ENCODE data around the gene RALA.
"Not testable (repeated sequence)": the region's sequence is repeated elsewhere in the genome, so short reads cannot be mapped to it uniquely, and the experiment has no call there.

Gene RALA

GRCh38 chr7:39645482-39646407 lies 22.4 kb downstream of the RALA start:
- TF ChIP-seq GATA1 (IDR thresholded peaks at IDR 0.05; ENCODE audit: low read depth, low read length) (no peak), POLR2A (IDR thresholded peaks at IDR 0.05; ENCODE audit: low read length) (no peak)
- no peak for DNase-seq

DNA sequence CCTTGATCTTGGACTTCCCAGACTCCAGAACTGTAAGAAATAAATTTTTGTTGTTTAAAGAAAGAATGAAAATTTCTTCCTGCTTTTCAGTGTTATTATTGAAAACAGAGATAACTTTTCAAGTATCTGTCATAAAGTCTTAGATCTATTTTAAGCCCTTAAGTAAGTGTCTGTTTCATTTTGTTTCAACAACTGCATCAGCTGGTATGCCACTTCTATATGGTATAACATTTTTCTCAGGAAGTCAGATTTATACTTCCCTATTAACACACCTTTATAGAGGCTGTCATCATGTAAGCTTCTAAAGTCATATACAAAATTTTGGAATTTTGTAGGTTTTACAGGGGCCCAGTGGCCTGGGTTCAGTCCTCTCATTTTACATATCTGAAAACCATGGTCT lies 24.4 kb downstream of the RALA start:
- no peak for TF ChIP-seq GATA1 (IDR thresholded peaks at IDR 0.05; ENCODE audit: low read depth, low read length)
- DNase-seq: no peak

DNA sequence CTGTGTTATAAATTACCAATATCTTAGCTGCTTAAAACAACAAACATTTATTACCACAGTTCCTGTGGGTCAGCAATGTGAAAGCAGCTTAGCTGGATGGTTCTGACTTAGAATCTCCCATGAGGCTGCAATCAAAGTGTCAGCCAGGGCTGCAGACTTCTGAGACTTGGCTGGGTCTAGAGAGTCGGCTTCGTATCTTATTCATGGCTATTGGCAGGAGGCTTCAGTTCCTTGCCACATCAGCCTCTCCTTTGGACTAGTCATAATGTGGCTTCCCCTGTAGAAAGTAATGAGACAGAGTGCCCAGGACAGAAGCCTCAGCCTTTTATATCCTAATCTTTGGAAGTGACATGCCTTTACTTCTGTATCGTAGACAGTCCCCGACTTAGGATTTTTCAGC lies 27.3 kb downstream of the RALA start:
- no peak for TF ChIP-seq GATA1 (IDR thresholded peaks at IDR 0.05; ENCODE audit: low read depth, low read length)
- TF ChIP-seq POLR2A (IDR thresholded peaks at IDR 0.05; ENCODE audit: low read length): no peak
- no peak for DNase-seq

GRCh38 chr7:39651265-39651664 lies 27.9 kb downstream of the RALA start:
- no peak for DNase-seq
- TF ChIP-seq GATA1 (IDR thresholded peaks at IDR 0.05; ENCODE audit: low read depth, low read length) (no peak), POLR2A (IDR thresholded peaks at IDR 0.05; ENCODE audit: low read length) (no peak)

DNA sequence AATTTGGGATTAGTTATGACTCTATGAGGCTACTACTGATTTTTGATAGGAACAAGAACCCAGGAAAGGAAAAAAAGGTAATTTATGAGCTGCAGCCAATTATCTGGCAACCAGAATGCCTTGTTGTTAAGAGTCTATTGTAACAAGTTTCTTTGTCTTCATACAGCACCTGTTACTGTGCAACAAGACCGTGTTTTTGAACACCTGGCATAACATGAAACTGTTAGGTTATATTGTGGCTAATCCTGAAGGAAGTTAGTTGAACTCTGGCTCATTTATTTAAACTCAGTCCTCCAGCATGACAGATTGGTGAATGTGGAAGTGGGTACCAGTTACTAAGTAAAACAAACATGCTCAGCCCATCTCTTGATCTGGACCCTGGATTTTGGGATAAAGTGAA lies 33.0 kb downstream of the RALA start:
- no peak for DNase-seq
- no peak for TF ChIP-seq POLR2A (IDR thresholded peaks at IDR 0.05; ENCODE audit: low read length)

DNA sequence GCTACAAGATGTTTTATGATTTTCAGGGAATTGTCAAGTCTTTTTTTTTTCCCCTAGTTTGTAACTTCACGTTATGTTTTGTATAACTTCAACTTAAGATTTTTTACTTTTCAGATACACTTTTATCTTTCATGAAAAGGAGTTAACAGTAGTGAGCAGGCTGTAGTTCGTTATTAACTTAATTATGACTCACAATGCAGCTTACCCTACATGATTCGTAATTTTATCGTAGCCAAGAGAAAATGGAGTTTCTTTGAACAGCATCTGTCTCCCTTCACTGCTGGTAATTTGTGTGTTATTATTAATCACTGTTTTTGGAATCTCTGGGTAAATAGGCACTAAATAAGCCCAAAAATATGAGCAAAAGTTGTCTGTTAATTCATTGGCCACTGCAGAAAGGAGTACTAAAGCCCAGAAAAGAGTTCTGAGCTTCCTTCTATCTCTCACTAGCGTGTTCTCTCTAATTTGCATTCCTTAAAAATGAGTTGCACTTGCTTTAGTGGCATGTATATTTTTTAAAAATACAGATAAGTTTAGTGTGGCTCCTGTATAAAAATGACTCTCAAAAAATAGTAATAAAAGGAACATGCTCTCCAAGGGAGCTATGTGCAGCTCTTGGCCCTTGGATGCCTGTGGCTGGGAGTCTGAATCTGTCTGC lies 36.1 kb downstream of the RALA start:
- no peak for TF ChIP-seq GATA1 (IDR thresholded peaks at IDR 0.05; ENCODE audit: low read depth, low read length)
- no peak for TF ChIP-seq POLR2A (IDR thresholded peaks at IDR 0.05; ENCODE audit: low read length)
- DNase-seq: no peak

DNA sequence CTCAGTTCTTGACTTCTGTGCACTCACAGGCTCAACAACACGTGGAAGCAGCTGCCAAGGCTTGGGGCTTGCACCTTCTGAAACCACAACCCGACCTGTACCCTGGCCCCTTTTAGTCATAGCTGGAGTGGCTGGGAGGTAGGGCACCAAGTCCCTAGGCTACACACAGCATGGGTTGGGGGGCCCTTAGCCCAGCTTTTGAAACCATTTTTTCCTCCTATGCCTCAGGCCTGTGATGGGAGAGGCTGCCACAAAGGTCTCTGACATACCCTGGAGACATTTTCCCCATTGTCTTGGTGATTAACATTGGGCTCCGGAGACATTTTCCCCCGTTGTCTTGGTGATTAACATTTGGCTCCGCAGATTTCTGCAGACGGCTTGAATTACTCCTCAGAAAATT lies 38.6 kb downstream of the RALA start:
- TF ChIP-seq GATA1 (IDR thresholded peaks at IDR 0.05; ENCODE audit: low read depth, low read length) (no peak), POLR2A (IDR thresholded peaks at IDR 0.05; ENCODE audit: low read length) (no peak)
- DNase-seq: no peak

- no peak for DNase-seq
- TF ChIP-seq GATA1 (IDR thresholded peaks at IDR 0.05; ENCODE audit: low read depth, low read length) (no peak), POLR2A (IDR thresholded peaks at IDR 0.05; ENCODE audit: low read length) (no peak)
These were observed 39.9 kb downstream of the RALA start for GRCh38 chr7:39663263-39663662.

GRCh38 chr7:39664057-39664456 lies 40.7 kb downstream of the RALA start:
- TF ChIP-seq GATA1 (IDR thresholded peaks at IDR 0.05; ENCODE audit: low read depth, low read length) (no peak), POLR2A (IDR thresholded peaks at IDR 0.05; ENCODE audit: low read length) (no peak)
- DNase-seq: peak in 1 of 2 experiments; percentile 50

GRCh38 chr7:39664585-39664984 lies 41.2 kb downstream of the RALA start:
- TF ChIP-seq GATA1 (IDR thresholded peaks at IDR 0.05; ENCODE audit: low read depth, low read length): no peak
- TF ChIP-seq POLR2A (IDR thresholded peaks at IDR 0.05; ENCODE audit: low read length): no peak
- DNase-seq: no peak

DNA sequence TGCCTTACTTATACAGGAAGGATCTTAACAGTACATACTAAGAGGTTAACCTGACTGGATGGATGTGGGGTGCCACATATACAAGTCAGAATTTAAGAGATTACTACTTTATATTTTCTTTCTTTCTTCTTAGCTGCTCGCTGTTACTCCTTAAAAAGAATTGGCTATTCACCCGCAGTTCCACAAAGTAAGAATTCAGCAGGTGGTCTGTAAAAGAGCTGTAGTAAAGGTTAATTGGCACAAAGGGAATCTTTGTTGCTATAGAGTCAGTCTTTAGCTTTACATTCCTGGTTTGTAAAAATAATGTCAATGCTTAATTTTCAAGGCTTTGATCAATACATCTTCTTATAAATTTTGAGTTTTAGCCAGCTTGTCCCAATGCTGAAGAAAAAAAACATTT lies 43.2 kb downstream of the RALA start:
- DNase-seq: no peak
- TF ChIP-seq GATA1 (IDR thresholded peaks at IDR 0.05; ENCODE audit: low read depth, low read length) (no peak), POLR2A (IDR thresholded peaks at IDR 0.05; ENCODE audit: low read length) (no peak)

- no peak for TF ChIP-seq GATA1 (IDR thresholded peaks at IDR 0.05; ENCODE audit: low read depth, low read length)
- no peak for TF ChIP-seq POLR2A (IDR thresholded peaks at IDR 0.05; ENCODE audit: low read length)
- peak in 1 of 2 experiments; percentile 6 for DNase-seq
These were observed 44.1 kb downstream of the RALA start for GRCh38 chr7:39667341-39667923.

DNA sequence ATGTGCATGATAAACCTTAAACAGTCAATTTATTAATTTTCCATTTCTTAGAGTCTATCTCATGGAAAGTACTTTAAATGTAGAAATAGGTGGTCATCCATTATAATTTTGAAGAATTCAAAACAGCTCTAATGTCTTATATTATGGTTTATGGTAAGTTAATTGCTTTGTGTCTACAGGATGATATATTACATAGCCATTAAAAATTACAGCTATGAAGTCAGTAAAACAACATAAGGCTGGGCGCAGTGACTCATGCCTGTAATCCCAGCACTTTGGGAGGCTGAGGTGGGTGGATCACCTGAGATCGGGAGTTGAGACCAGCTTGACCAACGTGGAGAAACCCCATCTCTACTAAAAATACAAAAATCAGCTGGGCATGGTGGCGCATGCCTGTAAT lies 44.9 kb downstream of the RALA start:
- DNase-seq: not testable (repeated sequence)

- no peak for TF ChIP-seq POLR2A (IDR thresholded peaks at IDR 0.05; ENCODE audit: low read length)
- no peak for DNase-seq
These were observed 46.7 kb downstream of the RALA start for GRCh38 chr7:39670052-39670451.

DNA sequence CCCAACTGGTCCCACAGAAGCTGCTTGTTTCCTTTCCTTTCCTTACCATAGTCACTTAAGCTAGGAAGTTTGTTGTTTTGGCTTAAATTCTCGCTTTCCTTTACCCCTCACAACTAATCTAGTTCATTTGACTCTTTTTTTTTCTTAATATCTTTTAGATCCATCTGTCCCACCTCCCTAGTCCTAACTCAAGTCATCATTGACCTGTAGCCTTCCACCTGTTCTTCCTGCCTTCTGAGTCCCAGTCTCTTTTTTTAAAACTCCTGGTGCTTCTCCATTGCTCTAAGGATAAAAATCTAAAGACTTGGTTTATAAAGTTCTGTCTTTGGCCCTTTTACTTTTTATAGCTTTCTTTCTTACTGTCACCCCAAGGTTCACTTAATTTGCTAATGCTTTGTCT lies 47.6 kb downstream of the RALA start:
- no peak for DNase-seq
- TF ChIP-seq GATA1 (IDR thresholded peaks at IDR 0.05; ENCODE audit: low read depth, low read length) (no peak), POLR2A (IDR thresholded peaks at IDR 0.05; ENCODE audit: low read length) (no peak)
